Tibial artery (tissue), 4 donors: ENCODE results near the gene CFAP61.

Experiments
- DNase-seq, 2 donors: peaks; one replicate each; pipeline ENCODE4 v3.0.0-alpha.2; 2019
- H3K27ac ChIP-seq, 2 donors: fragments of 200-600 bp; sonication (generic) in 1 of 2; 1 replicate in 1 of 2; 2 replicates in 1 of 2; pipeline ENCODE4 v1.5.1; 2018 to 2019; ENCODE audit warnings: mild to moderate bottlenecking in 1 of 2
- H3K27me3 ChIP-seq, 2 donors: fragments of 200-600 bp; sonication (generic) in 1 of 2; one replicate each; pipeline versions ENCODE4 v1.5.1 to v1.6.0; 2016 to 2019
- H3K36me3 ChIP-seq, 3 donors: fragments of 200-600 bp; sonication (generic) in 2 of 3; one replicate each; pipeline ENCODE4 v1.5.1; 2016 to 2019; ENCODE audit warnings: mild to moderate bottlenecking in 2 of 3
- H3K4me1 ChIP-seq, 4 donors: fragments of 200-600 bp; sonication (generic) in 2 of 4; 1 replicate in 3 of 4; 2 replicates in 1 of 4; pipeline ENCODE4 v1.5.1; 2016 to 2019
- H3K4me3 ChIP-seq, 2 donors: fragments of 200-600 bp; sonication (generic) in 1 of 2; 1 replicate in 1 of 2; 2 replicates in 1 of 2; pipeline ENCODE4 v1.5.1; 2018 to 2019; ENCODE audit warnings: mild to moderate bottlenecking in 2 of 2
- H3K9me3 ChIP-seq, 3 donors: fragments of 200-600 bp; sonication (generic) in 1 of 3; one replicate each; pipeline ENCODE4 v1.5.1; 2016 to 2019
- CTCF ChIP-seq, 2 experiments: fragments of 200-600 bp in 1 of 2; fragments of 450-650 bp in 1 of 2; IDR thresholded peaks; one replicate each; pipeline ENCODE4 v1.5.1; 2017 to 2019; ENCODE audit warnings: antibody characterized with exemption in 2 of 2, mild to moderate bottlenecking in 1 of 2, moderate library complexity in 1 of 2
- intact Hi-C: fragments of 100-400 bp; cut with DNase I; formaldehyde crosslinking; loops from one replicate; pipeline ENCODE4 v1.15.0; 2023; ENCODE audit warnings: low total_unique reads

The CFAP61 gene

GRCh38 chr20:20209684-20210083 lies 157.4 kb downstream of the CFAP61 start:
- TF ChIP-seq CTCF (IDR thresholded peaks at IDR 0.05): no peak
- Histone ChIP-seq H3K4me1 (peaks cover 0 to 4% (median 0%) of the 10 kb centered on the region in 4 donors), H3K4me3 (no peak overlapping the region), H3K27me3 (no peaks in the 10 kb centered on the region), H3K36me3 (no peaks in the 10 kb centered on the region), H3K9me3 (no peaks in the 10 kb centered on the region), H3K27ac (no peak overlapping the region)
- no peak for DNase-seq
- intact Hi-C loops: no loop called here

DNA sequence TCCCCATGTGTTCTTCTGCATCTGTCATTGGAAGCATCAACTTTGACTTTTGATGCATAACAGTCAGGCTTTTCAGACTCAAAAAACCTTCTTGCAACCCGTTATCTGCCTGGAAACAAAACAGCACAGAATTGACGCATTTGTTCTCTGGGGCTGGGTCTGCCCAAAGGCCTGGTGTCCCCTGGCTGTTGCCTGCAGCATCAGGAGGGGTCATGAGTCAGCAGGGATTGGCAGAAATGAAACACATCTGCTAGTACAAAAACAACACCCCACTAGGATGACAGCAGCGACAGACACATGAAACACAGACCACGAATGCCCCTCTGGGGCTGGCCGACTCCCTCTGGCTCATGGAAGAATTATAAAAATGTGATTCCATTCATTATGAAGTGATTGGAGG lies 158.0 kb downstream of the CFAP61 start:
- intact Hi-C loops: no loop called here
- Histone ChIP-seq H3K36me3 (no peaks in the 10 kb centered on the region), H3K27ac (no peak overlapping the region), H3K9me3 (no peaks in the 10 kb centered on the region), H3K4me1 (peaks cover 0 to 4% (median 0%) of the 10 kb centered on the region in 4 donors), H3K4me3 (no peak overlapping the region), H3K27me3 (peaks cover 0 to 3% of the 10 kb centered on the region in 2 donors)
- no peak for DNase-seq
- TF ChIP-seq CTCF (IDR thresholded peaks at IDR 0.05): no peak

GRCh38 chr20:20210943-20211273 lies 158.6 kb downstream of the CFAP61 start:
- H3K4me3 ChIP-seq: no peak overlapping the region
- H3K36me3 ChIP-seq: no peaks in the 10 kb centered on the region
- no peak for DNase-seq
- H3K4me1 ChIP-seq: peaks cover 0 to 4% (median 0%) of the 10 kb centered on the region in 4 donors
- H3K27me3 ChIP-seq: peaks cover 0 to 3% of the 10 kb centered on the region in 2 donors
- H3K9me3 ChIP-seq: no peaks in the 10 kb centered on the region
- H3K27ac ChIP-seq: no peak overlapping the region
- intact Hi-C loops: no loop called here
- TF ChIP-seq CTCF (IDR thresholded peaks at IDR 0.05): no peak

DNA sequence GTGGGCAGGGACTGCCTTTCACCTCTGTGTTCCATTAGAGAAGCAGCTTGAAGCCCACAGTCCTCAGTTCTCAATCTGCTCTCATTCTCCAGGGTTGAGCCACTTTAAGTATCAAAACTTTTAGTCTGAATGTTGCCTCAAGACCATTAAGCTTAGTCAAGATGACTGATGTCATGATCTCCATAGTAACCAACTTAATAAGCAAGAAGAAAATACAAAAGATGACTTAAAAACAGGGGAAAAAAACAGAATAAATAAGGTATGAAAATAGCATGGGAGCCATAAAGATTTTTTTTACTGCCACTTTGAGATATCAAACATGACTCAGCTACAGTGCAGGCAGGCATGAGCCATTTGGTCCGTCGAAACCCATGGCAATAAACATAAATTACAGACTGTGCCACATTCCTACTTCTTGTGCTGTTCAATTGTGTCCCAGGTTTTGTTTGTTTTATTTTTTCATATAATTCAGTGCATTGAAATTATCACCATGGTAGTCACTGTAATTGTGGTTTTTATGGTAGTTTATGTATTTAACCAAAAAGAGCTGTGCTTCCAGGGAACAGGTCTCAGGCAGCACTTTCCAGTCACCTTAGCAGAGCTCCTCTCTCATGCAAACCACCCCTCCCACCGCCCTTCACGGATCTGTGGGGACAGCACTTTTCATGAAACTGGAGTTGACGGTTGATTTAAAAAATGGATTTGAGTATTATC lies 159.1 kb downstream of the CFAP61 start:
- no peak overlapping the region for H3K4me3 ChIP-seq
- H3K27ac ChIP-seq: no peak overlapping the region
- no peaks in the 10 kb centered on the region for H3K9me3 ChIP-seq
- H3K36me3 ChIP-seq: no peaks in the 10 kb centered on the region
- no peak for TF ChIP-seq CTCF (IDR thresholded peaks at IDR 0.05)
- no peak for DNase-seq
- H3K4me1 ChIP-seq: peaks cover 0 to 4% (median 0%) of the 10 kb centered on the region in 4 donors
- intact Hi-C loops: no loop called here
- peaks cover 0 to 3% of the 10 kb centered on the region in 2 donors for H3K27me3 ChIP-seq

GRCh38 chr20:20211988-20212518 lies 159.7 kb downstream of the CFAP61 start:
- no peak for DNase-seq
- no peaks in the 10 kb centered on the region for H3K36me3 ChIP-seq
- H3K27me3 ChIP-seq: peaks cover 0 to 3% of the 10 kb centered on the region in 2 donors
- H3K9me3 ChIP-seq: no peaks in the 10 kb centered on the region
- TF ChIP-seq CTCF (IDR thresholded peaks at IDR 0.05): no peak
- intact Hi-C loops: no loop called here
- H3K27ac ChIP-seq: no peak overlapping the region
- peaks cover 0 to 4% (median 0%) of the 10 kb centered on the region in 4 donors for H3K4me1 ChIP-seq
- no peak overlapping the region for H3K4me3 ChIP-seq
